GM19351 (cell line): ENCODE measurements around the gene THOC6.

ENCODE experiments used
- ATAC-seq: cut with Tn5 transposase; IDR thresholded peaks from one replicate; pipeline ENCODE4 v1.9.1; 2021; ENCODE audit warnings: mild to moderate bottlenecking, moderate library complexity; ENCODE audit not compliant: unreplicated experiment

Gene THOC6

DNA sequence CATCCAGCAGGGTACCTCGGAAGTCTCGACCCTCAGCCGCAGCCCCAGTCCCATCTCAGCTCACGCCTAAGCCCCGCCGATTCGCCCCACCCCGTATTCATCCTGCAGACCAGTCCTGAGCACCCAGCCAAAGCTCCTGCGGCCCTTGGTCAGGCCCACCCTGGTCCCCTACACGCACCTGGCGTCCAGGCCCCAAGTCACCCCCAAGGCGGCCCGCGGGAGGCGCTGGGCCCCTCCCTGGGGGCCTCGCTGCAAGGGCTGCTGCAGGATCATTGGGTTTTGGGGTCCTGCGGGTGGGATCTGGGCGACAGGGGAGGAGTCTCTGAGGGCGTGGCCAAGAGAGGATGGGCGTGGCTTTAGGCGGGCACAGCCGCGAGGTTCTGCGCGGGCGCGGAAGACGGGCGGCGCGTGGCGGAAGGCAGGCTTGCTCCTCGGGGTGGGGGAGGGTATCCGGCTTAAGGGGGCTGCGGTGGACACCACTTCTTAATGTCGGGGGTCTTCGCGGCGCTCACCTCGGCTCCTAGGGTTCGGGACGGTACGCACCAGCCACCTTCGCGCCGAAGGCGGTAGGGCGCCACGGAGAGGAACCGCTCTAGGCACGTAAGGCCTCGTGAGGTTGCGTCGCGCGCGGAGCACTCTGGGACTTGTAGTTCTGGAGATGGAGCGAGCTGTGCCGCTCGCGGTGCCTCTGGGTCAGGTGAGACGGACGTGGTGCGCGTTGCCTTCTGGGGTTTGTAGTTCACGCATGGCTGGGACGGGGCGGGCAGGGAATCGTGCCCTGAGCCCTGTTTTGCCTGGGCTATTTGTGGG is at the start of gene THOC6, which contains the start of gene HCFC1R1:
THOC6 (plus strand) TSS at position 367 of the 810 bp plus-strand sequence; CDS start at position 659, 292 bp downstream.
HCFC1R1 (minus strand) TSS at position 274 of the 810 bp plus-strand sequence; CDS start at position 273, 1 bp downstream.
- ATAC-seq, result peak; percentile 74

GRCh38 chr16:2974319-2975056 is 49.3 kb upstream of the THOC6 start:
- ATAC-seq, result no peak

DNA sequence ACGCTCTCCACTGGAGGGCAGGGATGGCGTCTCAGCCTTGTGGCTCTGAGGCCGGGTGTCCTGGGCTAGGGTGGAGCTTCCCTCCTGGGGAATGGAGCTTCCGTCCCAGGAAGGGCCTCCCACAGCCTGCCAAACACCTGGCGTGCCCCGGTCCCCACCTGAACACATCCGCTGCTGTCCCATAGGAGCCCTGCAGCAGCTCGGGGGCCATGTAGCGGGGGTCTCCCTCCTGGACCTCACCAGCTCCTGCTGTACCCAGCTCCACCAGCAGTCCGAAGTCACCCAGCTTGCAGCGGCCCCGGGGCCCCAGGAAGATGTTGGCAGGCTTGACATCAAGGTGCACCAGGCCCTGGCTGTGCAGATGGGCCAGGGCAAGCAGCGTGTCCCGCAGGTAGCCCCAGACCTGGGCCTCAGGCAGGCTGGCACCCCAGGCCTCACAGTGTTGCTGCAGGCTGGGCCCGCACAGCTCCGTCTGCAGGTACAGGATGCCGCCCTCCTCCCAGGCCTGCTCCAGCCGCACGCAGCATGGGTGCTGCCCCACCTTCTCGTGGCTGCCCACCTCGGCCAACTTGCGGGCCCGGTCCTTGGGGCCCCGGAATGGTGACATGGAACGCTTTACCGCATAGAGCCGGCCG is 48.6 kb upstream of the THOC6 start:
- no peak for ATAC-seq

DNA sequence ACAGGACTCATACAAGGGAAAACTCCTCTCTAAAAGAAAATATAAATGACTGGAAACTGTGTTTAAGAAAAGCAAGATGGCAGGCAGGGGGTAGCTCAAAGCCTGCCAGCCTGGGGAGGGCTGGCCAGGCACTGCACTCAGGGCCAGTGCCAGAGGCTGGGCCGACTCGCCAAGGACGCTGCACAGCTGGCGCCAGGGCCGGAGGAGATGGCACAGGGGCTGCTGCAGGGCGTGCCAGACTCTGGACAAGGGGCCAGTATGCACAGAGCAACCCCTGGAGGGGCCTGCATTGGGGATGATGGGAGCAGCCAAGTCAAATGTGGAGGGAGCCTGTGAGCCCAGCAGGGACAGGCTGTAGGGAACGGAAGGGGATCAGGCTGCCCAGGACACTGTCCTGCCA is 47.6 kb upstream of the THOC6 start:
- no peak for ATAC-seq

DNA sequence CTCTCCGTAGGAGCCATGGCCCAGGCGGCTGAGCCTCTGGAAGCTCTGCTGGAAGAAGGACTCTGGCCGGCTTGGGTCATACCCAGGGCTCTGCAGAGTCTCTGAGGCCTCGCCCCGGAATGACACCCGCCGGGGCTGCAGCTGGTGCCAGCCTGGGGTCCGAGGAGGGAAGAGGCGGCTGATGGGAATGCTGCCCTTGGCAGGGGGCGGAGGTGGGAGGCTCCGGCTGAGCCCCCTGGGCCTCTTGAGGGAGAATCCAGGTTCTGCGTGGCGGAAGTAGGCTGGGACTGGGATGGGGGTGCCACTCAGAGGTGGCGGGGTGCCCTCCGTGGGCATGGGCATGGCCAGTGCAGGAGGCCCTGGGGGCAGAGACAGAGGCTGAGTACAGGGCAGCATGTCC is 47.2 kb upstream of the THOC6 start:
- ATAC-seq, result no peak

GRCh38 chr16:2977440-2977839 is 46.4 kb upstream of the THOC6 start:
- ATAC-seq, result no peak

DNA sequence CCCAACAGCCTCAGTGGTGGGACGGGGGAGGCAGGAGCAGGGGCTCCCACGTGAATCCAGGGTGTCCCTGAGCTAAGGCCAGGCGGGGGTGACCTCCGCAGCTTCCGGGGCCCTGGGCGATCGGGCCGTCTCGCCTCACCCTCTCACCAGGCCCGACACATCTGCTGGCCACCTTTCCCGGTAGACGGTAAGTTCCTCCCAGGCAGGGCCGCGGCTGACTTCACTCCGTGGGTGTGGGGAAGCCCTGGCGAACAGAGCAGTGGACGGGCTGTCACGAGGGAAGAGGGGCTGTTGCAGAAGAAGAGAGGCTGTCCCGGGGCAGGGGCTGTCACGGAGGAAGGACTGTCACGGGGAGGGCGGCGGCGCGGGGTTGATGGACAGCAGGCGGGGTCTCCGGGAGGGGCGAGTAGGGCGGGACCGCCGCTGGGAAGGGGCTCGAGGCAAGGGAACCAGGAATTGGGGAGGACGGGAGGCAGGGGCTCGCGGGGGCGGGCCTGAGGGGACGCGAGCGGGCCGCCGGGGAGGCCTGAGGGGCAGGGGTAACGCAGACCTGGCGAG is 44.1 kb upstream of the THOC6 start:
- ATAC-seq, result peak; percentile 5

DNA sequence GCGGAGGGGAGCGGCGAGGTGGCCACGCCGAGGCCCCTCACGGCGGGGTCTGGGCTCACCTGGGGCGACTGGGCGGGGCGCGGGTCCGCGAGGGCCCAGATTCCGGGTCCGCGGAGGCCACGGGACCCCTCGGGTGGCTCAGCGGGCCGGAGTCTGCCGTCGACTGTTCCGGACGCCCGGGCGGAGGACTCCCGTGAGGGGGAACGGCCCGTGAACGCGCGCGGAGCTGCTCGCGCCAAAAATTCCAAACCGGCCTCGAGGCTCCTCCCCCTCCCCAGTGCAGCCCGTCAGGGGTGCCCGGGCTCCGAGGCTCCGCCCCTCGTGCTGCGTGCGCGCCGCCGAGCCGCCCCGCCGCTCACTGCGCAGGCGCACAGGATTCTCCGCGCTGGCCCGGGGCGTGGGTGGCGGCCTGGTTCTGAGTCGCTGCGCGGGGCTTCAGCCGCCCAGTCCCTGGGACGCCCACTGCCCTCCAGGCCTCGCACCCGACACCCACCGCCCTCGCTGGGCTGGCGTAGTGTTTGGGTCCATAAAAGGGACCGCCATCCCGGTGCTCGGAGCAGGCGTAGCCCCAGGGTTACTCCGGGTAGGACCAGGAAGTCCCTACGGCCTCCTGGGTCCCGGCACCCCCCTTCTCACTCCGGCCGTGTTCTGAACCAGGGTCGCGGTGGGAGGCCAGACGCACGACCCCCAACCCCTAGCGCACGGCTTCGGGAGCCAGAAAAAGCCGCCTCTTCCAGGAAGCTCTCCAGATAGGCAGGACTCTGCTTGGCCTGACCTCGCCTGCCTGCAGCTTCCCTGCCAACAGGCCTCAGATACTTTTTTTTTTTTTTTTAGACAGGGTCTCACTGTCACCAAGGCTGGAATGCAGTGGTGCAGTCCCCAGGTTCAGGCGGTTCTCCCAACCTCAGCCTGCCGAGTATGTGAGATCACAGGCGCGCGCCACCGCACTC is 43.3 kb upstream of the THOC6 start, which contains the start of gene PKMYT1:
PKMYT1 (minus strand) TSS at position 220 of the 950 bp plus-strand sequence. CDS start 789 bp downstream, outside the sequence.
- peak; percentile 75 for ATAC-seq

DNA sequence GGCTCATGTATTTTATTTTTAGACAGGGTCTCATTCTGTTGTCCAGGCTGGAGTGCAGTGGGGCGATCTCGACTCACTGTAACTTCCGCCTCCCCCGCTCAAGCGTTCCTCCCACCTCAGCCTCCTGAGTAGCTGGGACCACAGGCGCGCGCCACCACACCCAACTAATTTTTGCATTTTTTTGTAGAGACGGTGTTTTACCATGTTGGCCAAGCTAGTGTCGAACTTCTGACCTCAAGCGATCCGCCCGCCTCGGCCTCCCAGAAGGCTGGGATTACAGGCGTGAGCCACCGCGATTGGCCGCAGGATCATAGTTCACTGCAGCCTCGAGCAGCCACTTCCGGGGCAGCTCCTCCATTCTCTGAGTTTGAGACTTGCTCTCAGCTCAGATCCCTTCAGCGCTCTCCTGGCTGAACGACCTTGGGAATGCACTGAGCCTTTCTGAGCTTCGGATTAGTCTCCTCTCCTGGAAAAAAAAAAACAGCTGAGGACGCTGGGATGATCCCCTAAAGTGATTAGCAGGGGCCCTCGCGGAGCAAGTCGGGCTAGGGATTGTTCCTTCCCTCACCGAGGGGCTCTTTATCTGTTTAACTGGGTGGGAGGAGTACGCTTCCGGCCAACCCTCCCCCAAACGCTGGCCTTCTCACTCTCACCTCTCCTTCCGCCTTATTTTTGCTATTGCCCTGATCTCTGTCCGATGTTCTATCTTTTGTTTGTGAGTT is 42.5 kb upstream of the THOC6 start:
- ATAC-seq, result no peak

GRCh38 chr16:2981899-2982250 is 42.0 kb upstream of the THOC6 start:
- no peak for ATAC-seq

- ATAC-seq, result no peak
Observed at GRCh38 chr16:2982402-2982801, 41.4 kb upstream of the THOC6 start.

DNA sequence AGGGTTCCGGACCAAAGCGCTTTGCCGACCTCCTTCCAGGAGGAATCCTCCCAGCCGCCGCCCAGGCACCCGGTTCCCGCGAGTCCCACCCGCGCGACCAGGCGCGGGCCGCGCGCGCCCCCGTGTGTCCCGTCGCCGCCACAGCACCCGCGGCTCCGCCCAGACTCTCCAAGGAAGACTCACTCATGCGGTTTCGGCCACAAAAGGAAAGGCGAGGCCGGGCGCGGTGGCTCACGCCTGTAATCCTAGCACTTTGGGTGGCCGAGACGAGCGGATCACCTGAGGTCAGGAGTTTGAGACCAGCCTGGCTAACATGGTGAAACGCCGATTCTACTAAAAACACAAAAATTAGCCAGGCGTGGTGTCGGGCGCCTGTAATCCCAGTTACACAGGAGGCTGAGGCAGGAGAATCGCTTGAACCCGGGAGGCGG is 40.1 kb upstream of the THOC6 start:
- no peak for ATAC-seq

DNA sequence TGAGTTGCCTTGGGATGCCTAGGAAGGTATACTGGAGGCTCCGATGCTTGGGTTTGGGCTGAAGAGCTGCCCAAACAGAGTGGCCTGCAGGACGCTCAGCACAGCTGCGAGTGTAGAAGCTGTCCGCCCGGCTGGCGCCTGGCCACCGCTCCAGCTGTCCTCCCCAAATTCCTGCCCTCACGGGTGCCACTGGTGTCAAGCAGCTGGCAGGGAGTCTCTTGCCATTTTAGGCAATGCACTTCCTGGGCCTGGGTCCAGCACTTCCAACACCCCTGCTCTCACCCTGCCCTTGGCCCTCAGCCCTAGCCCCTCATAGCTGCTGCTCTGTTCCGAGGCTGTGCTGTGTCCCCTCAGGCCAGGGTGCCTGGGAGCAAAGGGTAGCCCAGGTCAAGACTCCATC is 38.4 kb upstream of the THOC6 start:
- no peak for ATAC-seq

GRCh38 chr16:2985893-2986355 is 37.9 kb upstream of the THOC6 start:
- ATAC-seq, result no peak

- no peak for ATAC-seq
Observed at GRCh38 chr16:2986623-2987188, 37.1 kb upstream of the THOC6 start.

GRCh38 chr16:2987286-2987685 is 36.5 kb upstream of the THOC6 start:
- ATAC-seq, result no peak

GRCh38 chr16:2987833-2988232 is 36.0 kb upstream of the THOC6 start:
- ATAC-seq, result no peak

- ATAC-seq, result no peak
Observed at GRCh38 chr16:2988590-2989099, 35.2 kb upstream of the THOC6 start.

DNA sequence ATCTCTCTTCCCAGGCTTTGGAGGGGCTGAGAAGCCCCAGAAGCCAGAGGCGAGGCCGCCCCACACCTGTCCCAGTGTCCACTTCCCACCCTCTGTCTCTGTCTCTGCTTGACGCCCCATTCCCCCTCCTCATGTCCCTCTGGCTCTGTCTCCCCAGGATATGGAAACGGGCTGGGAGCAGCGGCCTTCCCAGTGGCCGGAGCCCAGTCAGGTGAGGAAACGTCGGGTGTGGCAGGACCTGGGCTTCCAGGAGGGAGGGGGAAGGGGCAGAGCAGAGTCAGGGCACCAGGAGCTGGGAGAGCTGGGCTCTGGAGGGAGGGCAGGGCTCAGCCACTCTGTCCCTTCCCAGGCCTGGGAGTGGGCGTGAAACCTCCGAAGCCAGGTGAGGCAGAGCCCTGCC is 32.9 kb upstream of the THOC6 start:
- ATAC-seq, result no peak
